GM20000 (cell line): ENCODE data around the gene ANKRD12.

Experiments used
- DNase-seq: peaks from one replicate; pipeline ENCODE4 v3.0.0; 2012; ENCODE audit warnings: low spot score
- CTCF ChIP-seq: IDR thresholded peaks from 2 replicates; pipeline ENCODE4 v1.5.1; 2012; ENCODE audit warnings: mild to moderate bottlenecking, control low read depth; ENCODE audit errors: extremely low read depth, missing control alignments

ANKRD12 gene

DNA sequence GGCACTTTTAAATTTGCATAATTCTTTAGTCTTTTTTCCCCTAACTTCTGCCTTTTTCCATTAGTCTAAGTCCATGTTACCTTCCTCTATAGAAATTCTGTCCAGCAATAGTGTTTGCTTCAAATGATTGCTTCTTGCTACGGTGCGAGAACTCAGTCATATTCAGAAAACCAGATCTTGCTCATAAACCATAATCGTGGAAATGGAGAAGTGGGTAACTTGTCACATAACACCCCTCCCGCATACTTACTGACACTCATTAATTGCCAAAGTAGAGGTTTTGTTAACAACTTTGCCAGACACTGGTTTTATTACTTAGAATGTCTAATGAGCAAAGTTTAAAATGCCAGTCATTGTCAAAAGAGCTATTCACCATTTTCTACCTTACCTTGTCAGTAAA, 103.7 kb downstream of the ANKRD12 start:
- TF ChIP-seq CTCF, result no peak
- peak; percentile 8 for DNase-seq

- no peak for TF ChIP-seq CTCF
- no peak for DNase-seq
Observed at GRCh38 chr18:9243029-9243428, 106.4 kb downstream of the ANKRD12 start.

GRCh38 chr18:9244376-9244775, 107.8 kb downstream of the ANKRD12 start:
- TF ChIP-seq CTCF, result no peak
- DNase-seq, result no peak

DNA sequence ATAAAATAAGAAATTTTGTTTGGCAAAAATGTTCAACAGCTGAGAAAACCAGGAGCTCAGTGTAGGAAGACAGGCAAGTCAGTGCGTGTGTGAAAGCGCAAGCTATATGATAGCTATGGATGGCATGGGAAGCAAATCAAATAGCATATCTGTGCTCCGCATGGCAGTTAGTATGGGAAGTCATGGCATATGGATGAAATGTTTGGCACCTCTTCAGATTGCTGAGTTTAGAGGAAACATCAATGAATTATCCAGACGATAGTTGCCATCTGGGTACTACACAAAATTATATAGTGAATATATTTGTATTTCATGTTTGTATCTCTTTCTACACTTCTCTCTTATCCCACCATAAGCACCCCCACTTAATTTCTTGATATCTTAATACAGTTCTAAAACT, 112.1 kb downstream of the ANKRD12 start:
- TF ChIP-seq CTCF, result no peak
- DNase-seq, result no peak

- no peak for TF ChIP-seq CTCF
- no peak for DNase-seq
Observed at GRCh38 chr18:9249254-9249653, 112.7 kb downstream of the ANKRD12 start.

- DNase-seq, result no peak
- no peak for TF ChIP-seq CTCF
Observed at GRCh38 chr18:9259173-9259572, 122.6 kb downstream of the ANKRD12 start.

DNA sequence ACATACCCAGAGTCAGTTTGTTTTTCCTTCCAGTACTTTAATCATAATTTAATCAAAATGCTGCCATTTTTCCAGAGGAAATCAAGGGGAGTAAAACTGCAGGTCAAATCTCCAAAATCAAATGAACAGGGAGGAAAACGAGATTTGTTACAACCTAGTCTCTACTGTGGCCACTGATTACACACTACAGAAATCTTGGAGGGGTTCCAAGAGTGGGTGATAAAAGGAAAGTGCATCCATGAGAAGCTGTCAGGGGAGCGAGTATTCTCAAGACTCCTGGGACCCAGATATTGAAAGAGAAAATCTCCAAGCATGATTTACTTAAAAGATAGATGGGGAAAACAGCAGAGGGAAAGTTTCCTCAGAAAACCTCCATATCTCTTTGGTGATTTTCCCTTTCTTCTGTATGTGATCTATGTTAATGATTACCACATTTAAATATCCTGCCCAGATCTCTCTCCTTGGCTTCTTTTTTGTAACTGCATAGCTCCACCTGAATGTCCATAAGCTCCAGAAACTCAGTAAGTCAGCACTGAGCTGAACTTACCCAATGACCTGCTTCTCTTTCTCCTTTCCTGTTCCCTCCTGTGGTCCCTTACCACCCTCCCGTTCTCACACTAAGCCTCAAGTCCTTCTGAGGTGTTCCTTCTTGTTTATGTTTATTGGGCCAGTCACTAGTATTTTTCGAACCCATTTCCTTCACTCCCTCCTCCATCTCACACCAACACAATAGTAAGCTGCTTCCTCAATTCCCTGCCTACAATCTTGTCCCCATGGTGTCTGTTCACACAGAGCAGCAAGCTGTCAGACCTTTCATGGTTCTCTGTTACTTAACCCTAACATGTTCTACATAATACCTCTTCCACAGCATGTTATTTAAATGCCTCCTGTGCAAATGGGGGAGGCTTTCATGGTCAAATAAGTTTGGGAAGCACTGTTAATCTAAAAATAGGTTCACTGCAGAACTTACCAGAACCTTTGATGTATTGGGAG, 124.1 kb downstream of the ANKRD12 start:
- no peak for TF ChIP-seq CTCF

More for the DNA sequence above, 124.1 kb downstream of the ANKRD12 start:
- no peak for DNase-seq
